Left ventricle myocardium inferior (tissue), 1 donor: ENCODE data around the gene GJD3. TPM values are rescaled to one million over a fixed set of nuclear protein-coding genes. Genes with fewer than 3 reads are reported as not detected.

Source experiments
- DNase-seq: peaks from one replicate; pipeline ENCODE4 v3.0.0-alpha.2; 2020
- H3K27ac ChIP-seq: fragments of 200-600 bp; replicated peaks from 2 replicates; pipeline ENCODE4 v1.8.0; 2021
- H3K27me3 ChIP-seq: fragments of 200-600 bp; 2 replicates; pipeline ENCODE4 v1.8.0; 2021; ENCODE audit warnings: low read depth
- H3K36me3 ChIP-seq: fragments of 200-600 bp; 2 replicates; pipeline ENCODE4 v1.8.0; 2021
- H3K4me1 ChIP-seq: fragments of 200-600 bp; 2 replicates; pipeline ENCODE4 v1.8.0; 2021
- H3K4me3 ChIP-seq: fragments of 200-600 bp; 2 replicates; pipeline ENCODE4 v1.8.0; 2021; ENCODE audit warnings: mild to moderate bottlenecking, moderate library complexity
- H3K9me3 ChIP-seq: fragments of 200-600 bp; replicated peaks from 2 replicates; pipeline ENCODE4 v1.8.0; 2021
- CTCF ChIP-seq: fragments of 200-600 bp; IDR thresholded peaks from 2 replicates; pipeline ENCODE4 v1.8.0; 2021; ENCODE audit warnings: antibody characterized with exemption, mild to moderate bottlenecking, borderline replicate concordance
- intact Hi-C: fragments of 100-400 bp; cut with micrococcal nuclease; formaldehyde crosslinking; loops from one replicate; pipeline ENCODE4 v1.11.0; 2022
- total RNA-seq: library from RNA; stranded (reverse); fragmentation: NEBNext Ultra II Directional; extraction: Animal tissue kit (Norgen Biotek cat#: 25700); gene quantifications from one replicate; pipeline ENCODE4 v1.2.1, GENCODE V29; 2021
- donor health status: DM: no; HTN: yes; CAD: no; lungs with severe emphysema.

Gene GJD3
- total RNA-seq, 1 donor from 2014 or later = 0.88 TPM

- TF ChIP-seq CTCF = no peak
- H3K36me3 ChIP-seq = no peaks in the 10 kb centered on the region
- intact Hi-C loops = no loop called here
- peaks cover 16% of the 10 kb centered on the region for H3K27me3 ChIP-seq
- H3K27ac ChIP-seq = no peak overlapping the region
- DNase-seq = no peak
- no peaks in the 10 kb centered on the region for H3K9me3 ChIP-seq
- no peak overlapping the region for H3K4me3 ChIP-seq
- peaks cover 23% of the 10 kb centered on the region for H3K4me1 ChIP-seq
Measured at GRCh38 chr17:40366861-40367518, 2.5 kb upstream of the GJD3 start.

GRCh38 chr17:40366076-40366860 is 1.7 kb upstream of the GJD3 start:
- DNase-seq = no peak

GRCh38 chr17:40364906-40365305 is 369 bp upstream of the GJD3 start:
- Histone ChIP-seq H3K4me1 (peaks cover 24% of the 10 kb centered on the region), H3K9me3 (no peaks in the 10 kb centered on the region), H3K36me3 (no peaks in the 10 kb centered on the region), H3K27me3 (peaks cover 23% of the 10 kb centered on the region), H3K4me3 (peak overlapping the region; percentile 67), H3K27ac (peak overlapping the region; percentile 65)
- intact Hi-C loops = no loop called here
- no peak for DNase-seq
- no peak for TF ChIP-seq CTCF

More at GRCh38 chr17:40366076-40366860, 1.7 kb upstream of the GJD3 start:
- Histone ChIP-seq H3K27me3 (peaks cover 22% of the 10 kb centered on the region), H3K4me1 (peaks cover 24% of the 10 kb centered on the region), H3K27ac (no peak overlapping the region), H3K4me3 (no peak overlapping the region), H3K9me3 (no peaks in the 10 kb centered on the region), H3K36me3 (no peaks in the 10 kb centered on the region)
- intact Hi-C loops = no loop called here
- no peak for TF ChIP-seq CTCF

GRCh38 chr17:40363111-40363827 is 1.3 kb downstream of the GJD3 start:
- intact Hi-C loops = no loop called here
- DNase-seq = no peak

More at GRCh38 chr17:40363111-40363827, 1.3 kb downstream of the GJD3 start:
- peak overlapping the region; percentile 65 for H3K27ac ChIP-seq
- peaks cover 23% of the 10 kb centered on the region for H3K27me3 ChIP-seq
- H3K36me3 ChIP-seq = no peaks in the 10 kb centered on the region
- TF ChIP-seq CTCF = no peak
- peak overlapping the region; percentile 67 for H3K4me3 ChIP-seq
- H3K4me1 ChIP-seq = peaks cover 28% of the 10 kb centered on the region
- no peaks in the 10 kb centered on the region for H3K9me3 ChIP-seq
